GM18499 (cell line): Measurements from ENCODE around the gene ANO1.

Source experiments
- ATAC-seq: cut with Tn5 transposase; IDR thresholded peaks from one replicate; pipeline ENCODE4 v1.9.1; 2021; ENCODE audit warnings: moderate number of reproducible peaks; ENCODE audit not compliant: insufficient read depth, unreplicated experiment

ANO1 gene

GRCh38 chr11:70110538-70111055 lies 32.5 kb downstream of the ANO1 start:
- no peak for ATAC-seq

DNA sequence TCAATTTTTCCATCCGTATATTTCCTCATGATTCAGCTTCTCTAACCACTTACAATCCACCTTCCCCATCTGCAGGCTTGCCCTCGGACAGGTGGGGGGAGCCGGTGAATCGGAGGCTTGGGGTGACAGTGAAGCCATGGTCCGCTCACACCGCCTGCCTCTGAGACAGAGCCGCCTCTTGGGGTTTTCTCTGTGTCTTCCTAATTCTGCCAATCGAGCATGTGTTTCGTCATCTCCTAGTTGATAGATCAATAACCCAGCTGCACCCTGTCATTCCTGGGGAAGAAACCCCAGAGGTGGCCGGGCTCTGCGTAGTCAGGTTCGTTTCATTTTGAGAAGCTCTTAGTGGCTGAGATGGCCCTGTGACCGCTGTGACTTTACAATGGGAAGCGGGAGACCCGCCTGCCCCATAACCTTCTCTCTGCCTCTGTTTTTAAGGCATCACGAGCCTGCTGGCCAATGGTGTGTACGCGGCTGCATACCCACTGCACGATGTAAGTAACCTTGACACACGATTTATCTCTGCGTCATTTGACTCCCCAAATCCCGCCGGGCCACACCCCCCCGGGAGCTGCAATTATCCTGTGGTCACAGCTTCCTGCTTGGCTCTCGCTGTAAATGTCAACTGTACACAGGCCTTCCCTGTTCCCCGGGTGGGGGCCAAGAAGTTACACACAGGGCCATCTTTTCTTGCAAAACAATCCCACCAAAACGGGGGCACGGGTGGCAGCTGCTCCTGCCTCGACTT lies 33.3 kb downstream of the ANO1 start:
- ATAC-seq = no peak

- no peak for ATAC-seq
Observed at GRCh38 chr11:70112017-70112434, 33.9 kb downstream of the ANO1 start.

DNA sequence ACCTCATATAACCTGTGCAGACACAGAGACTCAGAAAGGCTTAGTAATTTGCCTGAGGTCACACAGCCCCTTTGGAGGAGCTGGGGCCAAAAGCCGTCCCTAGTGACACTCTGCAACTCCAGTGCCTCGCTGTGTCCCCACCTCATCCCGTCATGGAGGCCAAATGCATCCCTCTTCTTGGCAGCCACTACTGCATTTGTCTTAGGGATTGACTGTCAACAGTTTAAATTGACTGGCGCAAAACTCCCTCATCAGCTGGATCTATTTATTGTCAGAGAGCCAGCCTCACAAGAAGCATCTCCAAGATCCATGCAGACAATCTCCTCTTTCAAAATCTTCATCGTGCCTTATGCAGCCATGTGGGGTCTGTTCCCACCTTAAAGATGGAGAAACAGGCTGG lies 35.7 kb downstream of the ANO1 start:
- ATAC-seq = no peak

DNA sequence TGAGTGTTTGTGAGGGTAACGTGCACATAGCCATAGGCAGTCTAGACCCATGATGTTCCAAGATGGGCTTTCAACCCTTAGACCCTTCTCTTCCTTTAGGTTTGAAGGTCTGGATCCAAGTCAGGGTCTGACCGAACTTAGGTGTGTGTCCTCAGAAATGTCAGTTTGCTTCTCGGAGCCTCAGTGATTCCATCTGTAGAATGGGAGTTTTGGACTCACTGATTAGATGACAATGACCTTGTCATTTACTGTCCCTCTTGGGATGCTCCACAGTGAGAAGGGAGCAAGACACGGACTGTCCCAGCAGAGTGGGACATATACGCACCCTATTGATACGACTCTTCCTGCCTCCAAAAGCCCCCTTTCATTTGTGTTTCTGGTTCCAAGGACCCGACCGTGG lies 37.7 kb downstream of the ANO1 start:
- no peak for ATAC-seq

DNA sequence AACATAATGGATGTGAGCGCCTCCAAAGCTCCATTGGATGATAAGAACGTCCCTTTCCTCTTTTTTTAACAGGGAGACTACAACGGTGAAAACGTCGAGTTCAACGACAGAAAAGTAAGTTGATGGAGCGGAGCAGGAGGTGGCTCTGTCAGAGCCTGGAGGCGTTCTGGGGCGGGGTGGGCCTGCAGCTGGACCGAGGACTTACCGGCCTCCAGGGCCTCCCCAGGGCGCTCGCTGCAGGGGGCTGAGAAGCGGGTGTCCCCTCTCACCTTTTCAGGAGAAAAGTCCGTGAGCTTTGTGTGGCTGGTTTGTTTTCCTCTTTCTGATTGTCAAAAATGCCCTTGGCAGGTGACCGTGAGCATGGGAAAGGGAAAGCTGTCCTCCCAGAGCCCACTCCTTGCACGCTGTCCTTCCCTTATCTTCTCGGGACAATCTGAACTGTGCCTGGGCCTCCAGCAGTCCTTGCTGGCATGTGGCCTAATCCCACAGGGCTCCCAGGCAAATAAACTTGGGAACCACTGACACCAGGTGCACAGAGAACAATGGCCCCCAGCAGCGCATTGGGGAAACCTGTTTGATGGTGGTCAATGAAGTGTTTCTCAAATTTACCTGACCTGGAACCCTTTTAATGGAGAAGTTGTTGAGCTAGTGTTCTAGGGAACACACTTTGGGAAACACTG lies 38.4 kb downstream of the ANO1 start:
- ATAC-seq = no peak

DNA sequence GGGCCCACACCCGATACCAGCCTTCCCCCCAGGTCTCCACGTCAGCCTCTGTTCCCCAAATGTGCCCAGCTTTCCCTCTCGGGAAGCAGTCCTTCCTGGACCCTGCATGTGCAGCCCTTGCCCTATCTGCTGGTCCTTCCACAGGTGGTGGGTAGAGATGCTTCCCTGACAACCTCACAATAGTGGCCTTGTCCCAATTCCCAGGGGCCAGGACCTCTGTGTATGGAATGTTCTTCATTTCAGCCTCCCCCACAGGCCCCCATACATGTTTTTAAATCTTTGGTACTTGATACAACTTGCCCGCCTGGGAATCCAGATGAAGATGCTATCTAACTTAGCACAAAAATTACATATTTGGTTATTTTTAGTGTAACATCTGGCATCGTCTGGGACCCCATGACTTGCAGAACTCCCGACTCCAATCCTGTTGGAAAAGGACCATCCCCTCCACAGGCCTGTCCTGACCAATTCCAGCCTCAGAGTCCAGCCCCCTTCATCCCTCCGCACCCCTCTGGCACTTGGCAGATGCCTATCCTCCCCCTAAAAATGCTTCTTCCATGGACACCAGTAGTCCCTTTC lies 39.5 kb downstream of the ANO1 start:
- ATAC-seq = no peak

DNA sequence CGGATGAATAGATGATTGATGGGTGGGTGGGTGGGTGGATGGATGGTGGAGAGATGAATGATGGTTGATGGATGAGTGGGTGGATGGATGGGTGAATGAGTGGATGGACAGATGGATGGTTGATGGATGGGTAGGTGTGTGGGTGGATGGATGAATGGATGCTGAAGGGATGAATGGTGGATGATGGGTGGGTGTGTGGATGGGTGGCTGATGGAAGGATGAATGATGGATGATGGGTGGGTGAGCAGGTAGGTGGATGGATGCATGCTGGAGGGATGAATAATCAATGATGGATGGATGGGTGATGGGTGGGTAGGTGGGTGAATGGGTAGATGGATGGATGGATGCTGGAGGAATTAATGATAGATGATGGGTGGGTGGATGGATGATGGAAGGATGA lies 40.5 kb downstream of the ANO1 start:
- no peak for ATAC-seq

DNA sequence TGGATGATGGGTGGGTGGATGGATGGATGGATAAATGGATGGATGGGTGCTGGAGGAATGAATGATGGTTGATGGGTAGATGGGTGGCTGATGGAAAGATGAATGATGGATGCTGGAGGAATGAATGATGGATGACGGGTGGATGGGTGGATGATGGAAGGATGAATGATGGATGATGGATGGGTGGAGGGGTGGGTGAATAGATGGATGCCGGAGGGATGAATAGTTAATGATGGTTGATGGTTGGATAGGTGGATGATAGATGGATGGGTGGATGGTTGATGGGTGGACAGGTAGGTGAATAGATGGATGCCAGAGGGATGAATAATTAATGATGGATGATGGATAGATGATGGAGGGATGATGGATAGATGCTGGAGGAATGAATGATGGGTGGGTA lies 41.4 kb downstream of the ANO1 start:
- no peak for ATAC-seq

GRCh38 chr11:70120674-70121073 lies 42.6 kb downstream of the ANO1 start:
- ATAC-seq = no peak

- no peak for ATAC-seq
Observed at GRCh38 chr11:70122490-70123198, 44.5 kb downstream of the ANO1 start.

DNA sequence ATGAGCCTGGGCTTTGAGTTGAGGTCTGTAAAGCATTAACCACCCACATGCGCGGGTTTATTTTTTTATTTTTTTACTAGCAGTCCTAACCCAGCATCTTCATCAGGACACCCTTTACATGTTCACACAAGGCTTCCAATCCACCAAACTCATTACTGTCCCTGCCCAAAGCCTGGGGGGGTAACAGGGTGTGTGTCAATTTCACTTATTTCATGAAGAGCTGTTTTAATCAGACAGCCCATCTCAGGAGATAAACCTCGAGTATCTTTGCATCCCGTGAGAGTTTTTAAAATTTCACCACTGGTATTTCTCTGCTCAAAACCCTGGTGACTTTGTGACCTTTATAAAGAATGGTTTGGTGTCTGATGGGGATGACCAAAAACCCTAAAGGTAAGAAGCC lies 45.6 kb downstream of the ANO1 start:
- ATAC-seq = no peak

- no peak for ATAC-seq
Observed at GRCh38 chr11:70124321-70125000, 46.3 kb downstream of the ANO1 start.

DNA sequence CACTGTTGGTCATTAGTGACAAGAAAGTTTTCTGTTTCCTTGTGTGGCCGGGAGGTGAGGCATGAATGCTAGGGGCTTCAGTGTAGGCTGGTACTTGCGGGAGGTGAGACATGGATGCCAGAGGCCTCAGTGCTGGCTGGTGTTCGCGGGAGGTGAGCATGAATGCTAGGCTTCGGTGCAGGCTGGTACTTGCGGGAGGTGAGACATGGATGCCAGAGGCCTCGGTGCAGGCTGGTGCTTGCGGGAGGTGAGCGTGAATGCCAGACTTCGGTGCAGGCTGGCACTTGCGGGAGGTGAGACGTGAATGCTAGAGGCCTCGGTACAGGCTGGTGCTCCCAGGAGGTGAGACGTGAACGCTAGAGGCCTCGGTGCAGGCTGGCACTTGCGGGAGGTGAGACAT lies 48.4 kb downstream of the ANO1 start:
- no peak for ATAC-seq

DNA sequence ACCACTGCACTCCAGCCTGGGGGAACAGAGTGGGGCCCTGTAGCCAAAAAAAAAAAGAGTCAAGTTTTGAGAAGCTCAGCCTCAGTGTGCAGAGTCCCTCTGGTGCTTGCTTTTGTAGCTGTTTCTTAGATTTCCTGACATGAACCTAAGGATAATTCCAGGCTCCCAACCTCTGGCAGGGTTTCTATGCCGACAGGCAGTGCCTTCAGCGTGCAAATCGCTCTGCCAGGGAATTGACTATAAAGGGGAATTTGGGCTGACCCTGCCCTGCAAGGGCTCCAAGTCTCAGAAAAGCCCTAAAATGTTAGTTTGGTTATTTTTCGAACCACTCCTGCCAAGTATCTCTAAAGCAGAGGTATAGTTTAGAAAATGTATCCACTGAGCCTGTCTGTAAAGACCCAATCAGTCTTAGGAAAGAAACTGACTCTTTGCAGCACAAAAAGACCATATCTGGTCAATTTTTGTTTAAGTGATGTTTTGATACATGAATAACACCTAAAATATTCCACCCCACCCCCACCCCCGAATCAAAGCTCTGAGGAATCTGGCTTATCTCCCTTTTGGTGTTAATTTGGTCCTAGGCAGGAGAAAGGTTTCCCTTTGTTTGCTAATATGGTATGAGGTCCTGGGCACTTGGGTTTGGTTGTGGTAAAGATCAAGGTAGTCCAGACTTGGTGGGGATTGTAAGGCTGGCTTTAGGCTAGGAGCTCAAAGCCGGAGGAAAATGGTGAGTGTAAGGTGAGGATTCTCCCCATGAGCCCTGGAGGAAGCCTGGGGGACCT lies 49.7 kb downstream of the ANO1 start:
- no peak for ATAC-seq

- no peak for ATAC-seq
Observed at GRCh38 chr11:70128435-70128906, 50.4 kb downstream of the ANO1 start.

DNA sequence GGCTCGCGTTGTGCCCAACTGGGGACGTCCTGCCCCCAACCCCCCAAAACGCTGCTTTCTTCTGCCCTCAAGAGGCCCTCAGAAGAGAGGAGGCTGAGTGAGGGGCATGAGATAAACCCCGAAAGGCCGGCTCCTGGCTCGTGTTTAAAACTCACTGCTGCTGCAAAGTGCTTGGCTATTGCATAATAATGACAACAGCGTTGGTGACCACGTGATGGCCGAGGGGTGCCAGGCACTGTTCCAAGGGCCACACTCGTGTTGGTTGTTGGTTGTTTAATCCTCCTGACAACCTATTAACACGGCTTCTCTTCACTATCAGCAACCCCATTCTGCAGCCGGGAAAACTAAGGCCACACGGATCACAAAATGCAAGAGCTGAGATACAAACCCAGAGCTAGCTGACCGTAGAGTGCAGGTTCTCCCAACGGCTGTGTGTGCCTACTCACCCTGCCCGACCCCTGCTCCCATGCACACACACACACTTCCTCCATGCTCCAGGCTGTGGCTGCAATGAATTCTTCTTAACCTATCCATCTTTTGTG lies 51.0 kb downstream of the ANO1 start:
- ATAC-seq = no peak

DNA sequence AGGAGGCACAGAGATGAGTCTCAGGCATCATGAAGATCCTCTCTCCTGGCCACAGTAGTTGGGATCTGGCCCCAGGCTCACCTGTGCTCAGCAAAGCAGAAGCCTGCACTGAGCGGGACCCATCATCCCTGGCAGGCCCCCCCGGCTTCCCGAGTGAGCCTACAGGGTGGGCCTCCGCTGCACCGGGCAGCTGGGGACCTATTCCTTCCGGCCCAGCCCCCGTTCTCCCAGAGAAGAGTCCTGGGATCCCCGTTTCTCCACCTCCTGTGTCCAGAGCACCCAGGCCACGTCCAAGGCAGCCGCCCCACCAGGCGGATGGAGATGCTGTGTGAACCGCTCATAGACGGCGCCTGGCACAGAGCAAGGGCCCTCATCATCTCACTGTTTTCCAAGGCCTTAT lies 52.5 kb downstream of the ANO1 start:
- ATAC-seq = no peak

GRCh38 chr11:70131606-70132190 lies 53.6 kb downstream of the ANO1 start:
- no peak for ATAC-seq
